HPDE6-E6E7 (cell line): ENCODE measurements around the gene FGF22.

Experiments
- DNase-seq: peaks from one replicate; pipeline ENCODE4 v3.0.0; 2011; ENCODE audit warnings: missing footprints; ENCODE audit errors: extremely low spot score

The FGF22 gene

GRCh38 chr19:679418-680286 lies 40.0 kb downstream of the FGF22 start:
- DNase-seq, result peak; percentile 47

DNA sequence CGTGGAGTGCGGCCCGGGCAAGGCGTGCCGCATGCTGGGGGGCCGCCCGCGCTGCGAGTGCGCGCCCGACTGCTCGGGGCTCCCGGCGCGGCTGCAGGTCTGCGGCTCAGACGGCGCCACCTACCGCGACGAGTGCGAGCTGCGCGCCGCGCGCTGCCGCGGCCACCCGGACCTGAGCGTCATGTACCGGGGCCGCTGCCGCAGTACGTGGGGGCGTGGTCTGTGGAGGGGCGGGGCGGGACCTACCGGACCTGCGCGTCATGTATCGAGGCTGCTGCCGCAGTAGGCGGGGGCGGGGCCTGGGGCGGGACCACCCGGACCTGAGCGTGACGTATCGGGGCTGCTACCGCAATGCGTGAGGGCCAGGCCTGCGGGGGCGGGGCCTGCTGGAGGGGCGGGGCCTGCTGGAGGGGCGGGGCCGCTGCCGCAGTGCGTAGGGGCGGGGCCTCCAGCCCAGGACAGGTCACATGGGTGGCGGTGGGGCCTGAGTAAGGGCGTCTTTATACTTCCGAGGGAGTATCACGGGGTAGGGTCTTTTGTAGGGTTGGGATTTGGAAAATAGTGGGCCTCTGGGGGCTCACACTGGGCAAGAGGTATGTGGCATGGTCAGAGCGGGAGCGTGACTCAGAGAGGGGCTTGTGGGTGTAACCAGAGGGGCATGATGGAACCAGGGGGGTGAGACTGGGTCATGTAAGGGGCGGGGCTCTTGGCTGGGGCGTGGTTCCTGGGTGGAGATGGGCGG lies 40.8 kb downstream of the FGF22 start:
- peak; percentile 91 for DNase-seq

GRCh38 chr19:681029-682019 lies 41.6 kb downstream of the FGF22 start:
- DNase-seq, result peak; percentile 54

DNA sequence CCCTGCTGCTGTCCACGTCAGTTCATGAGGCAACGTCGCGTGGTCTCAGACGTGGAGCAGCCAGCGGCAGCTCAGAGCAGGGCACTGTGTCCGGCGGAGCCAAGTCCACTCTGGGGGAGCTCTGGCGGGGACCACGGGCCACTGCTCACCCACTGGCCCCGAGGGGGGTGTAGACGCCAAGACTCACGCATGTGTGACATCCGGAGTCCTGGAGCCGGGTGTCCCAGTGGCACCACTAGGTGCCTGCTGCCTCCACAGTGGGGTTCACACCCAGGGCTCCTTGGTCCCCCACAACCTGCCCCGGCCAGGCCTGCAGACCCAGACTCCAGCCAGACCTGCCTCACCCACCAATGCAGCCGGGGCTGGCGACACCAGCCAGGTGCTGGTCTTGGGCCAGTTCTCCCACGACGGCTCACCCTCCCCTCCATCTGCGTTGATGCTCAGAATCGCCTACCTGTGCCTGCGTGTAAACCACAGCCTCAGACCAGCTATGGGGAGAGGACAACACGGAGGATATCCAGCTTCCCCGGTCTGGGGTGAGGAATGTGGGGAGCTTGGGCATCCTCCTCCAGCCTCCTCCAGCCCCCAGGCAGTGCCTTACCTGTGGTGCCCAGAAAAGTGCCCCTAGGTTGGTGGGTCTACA lies 43.1 kb downstream of the FGF22 start:
- no peak for DNase-seq

DNA sequence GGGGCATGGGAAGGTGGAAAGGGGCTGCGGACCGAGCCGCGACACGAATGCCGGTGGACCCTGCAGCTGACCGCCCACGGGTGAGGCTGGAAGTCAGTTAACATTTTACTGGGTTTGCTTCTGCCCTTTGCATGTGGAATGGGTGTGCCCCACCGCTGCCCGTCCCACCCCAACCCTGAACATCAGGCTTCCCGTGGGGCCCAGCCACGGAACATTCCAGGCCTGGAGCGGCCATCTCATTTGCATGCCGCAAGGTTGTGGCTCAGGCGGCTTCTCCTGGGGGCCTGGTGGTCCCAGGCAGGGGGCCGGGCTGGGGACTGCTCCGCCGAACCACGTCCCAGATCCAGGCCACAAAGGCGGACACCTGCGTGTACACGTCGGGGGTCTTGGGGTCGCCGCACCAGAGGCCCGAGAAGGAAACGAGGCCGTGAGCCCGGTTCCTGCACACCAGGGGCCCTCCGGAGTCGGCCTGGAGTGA lies 45.8 kb downstream of the FGF22 start:
- no peak for DNase-seq

DNA sequence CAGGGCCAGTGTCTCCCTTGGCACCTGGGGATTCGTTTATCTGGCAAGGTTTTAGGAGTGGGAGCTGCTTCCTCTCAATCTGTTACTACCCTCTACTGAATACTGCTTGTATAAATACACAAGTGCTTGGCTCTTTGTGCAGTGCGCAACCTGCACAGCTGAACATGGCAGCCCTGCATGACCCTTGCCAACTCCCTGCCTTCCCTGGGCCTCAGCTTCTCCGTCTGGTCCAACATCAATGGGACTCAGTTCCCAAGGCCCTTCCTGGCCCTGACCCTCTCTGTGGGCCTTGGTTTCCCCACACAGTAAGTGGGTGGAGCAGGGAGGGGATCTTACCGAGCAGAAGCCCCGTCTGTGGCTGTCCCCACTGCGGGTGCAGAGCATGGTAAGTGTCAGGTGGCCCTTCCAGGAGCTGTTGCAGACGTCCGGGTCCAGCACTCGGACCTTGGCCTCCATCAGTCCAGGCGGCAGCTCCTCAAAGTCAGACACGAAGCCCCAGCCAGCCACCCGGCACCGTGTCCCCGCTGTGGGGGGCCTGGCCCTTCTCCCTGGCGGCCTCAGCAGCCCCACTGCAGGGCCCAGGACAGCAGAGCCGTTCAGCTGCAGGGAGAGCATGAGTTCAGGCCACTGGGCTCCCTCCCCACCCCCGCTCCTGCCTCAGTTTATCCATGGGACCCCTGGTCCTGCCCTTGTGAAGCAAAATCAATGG lies 47.1 kb downstream of the FGF22 start:
- no peak for DNase-seq

GRCh38 chr19:687569-688166 lies 48.0 kb downstream of the FGF22 start:
- DNase-seq, result no peak

GRCh38 chr19:688214-688613 lies 48.5 kb downstream of the FGF22 start:
- no peak for DNase-seq

DNA sequence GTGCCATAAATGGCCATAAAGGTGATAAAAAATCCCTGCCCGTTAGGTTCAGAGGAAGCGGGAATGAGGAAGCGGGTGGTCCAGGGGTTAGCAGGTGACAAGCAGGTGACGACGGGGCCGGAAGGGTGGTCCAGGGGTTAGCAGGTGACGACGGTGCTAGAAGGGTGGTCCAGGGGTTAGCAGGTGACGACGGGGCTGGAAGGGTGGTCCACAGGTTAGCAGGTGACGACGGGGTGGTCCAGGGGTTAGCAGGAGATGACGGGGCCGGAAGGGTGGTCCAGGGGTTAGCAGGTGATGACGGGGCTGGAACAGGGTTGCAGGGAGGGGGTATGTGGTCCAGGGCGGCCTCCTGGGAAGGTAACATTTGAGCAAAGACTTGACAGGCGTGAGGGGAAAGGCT lies 49.3 kb downstream of the FGF22 start:
- DNase-seq, result no peak

- no peak for DNase-seq
Observed at GRCh38 chr19:690203-690602, 50.5 kb downstream of the FGF22 start.
